HepG2 (cell line): ENCODE measurements around the gene SCARF1. TPM values are rescaled to one million over a fixed set of nuclear protein-coding genes. Genes with fewer than 3 reads are reported as not detected.
A peak's percentile ranks its signal among the peaks of the same experiment; 100 is the strongest.

Source experiments
- CSRNP2 ChIP-seq: sonication (generic); formaldehyde crosslinking; conservative IDR thresholded peaks from 2 replicates; pipeline ENCODE4 v1.8.0; 2022; ENCODE audit warnings: low read depth, missing genetic modification reagents
- GRHL1 ChIP-seq: sonication (generic); formaldehyde crosslinking; conservative IDR thresholded peaks from 2 replicates; pipeline ENCODE4 v1.8.0; 2022; ENCODE audit warnings: missing genetic modification reagents
- HHEX ChIP-seq: IDR thresholded peaks from 2 replicates; pipeline ENCODE4 v1.6.1; 2016; ENCODE audit warnings: control low read depth
- HMG20A ChIP-seq: IDR thresholded peaks from 2 replicates; pipeline ENCODE4 v1.6.1; 2016; ENCODE audit warnings: borderline replicate concordance
- HOXA3 ChIP-seq: sonication (generic); formaldehyde crosslinking; IDR thresholded peaks from 2 replicates; pipeline ENCODE4 v1.5.0; 2020; ENCODE audit warnings: missing genetic modification reagents
- LBX2 ChIP-seq: sonication (generic); formaldehyde crosslinking; IDR thresholded peaks from 2 replicates; pipeline ENCODE4 v1.5.0; 2020; ENCODE audit warnings: missing genetic modification reagents, mild to moderate bottlenecking, borderline replicate concordance
- LCORL ChIP-seq, 2 experiments: fragments of 450-650 bp in 1 of 2; sonication (generic) in 1 of 2; formaldehyde crosslinking in 1 of 2; IDR thresholded peaks; 2 replicates each; pipeline versions ENCODE4 v1.5.0 to v1.6.1; 2017 to 2020; ENCODE audit warnings: antibody characterized with exemption in 1 of 2, missing genetic modification reagents in 1 of 2
- PITX1 ChIP-seq: sonication (generic); formaldehyde crosslinking; IDR thresholded peaks from 2 replicates; pipeline ENCODE4 v1.5.1; 2020; ENCODE audit warnings: mild to moderate bottlenecking, missing genetic modification reagents
- SRSF4 ChIP-seq: fragments of 200-400 bp; formaldehyde crosslinking; IDR thresholded peaks from one replicate; pipeline ENCODE4 v1.6.1; 2018; ENCODE audit warnings: mild to moderate bottlenecking, low read depth, low read length, moderate library complexity; ENCODE audit not compliant: poor library complexity, severe bottlenecking
- TBL1XR1 ChIP-seq: fragments of 150-350 bp; IDR thresholded peaks from 2 replicates; pipeline ENCODE4 v1.6.1; 2014; ENCODE audit warnings: borderline replicate concordance, low read length; ENCODE audit not compliant: partially characterized antibody
- ZBTB37 ChIP-seq: sonication (generic); formaldehyde crosslinking; IDR thresholded peaks from 2 replicates; pipeline ENCODE4 v1.4.0; 2020; ENCODE audit warnings: mild to moderate bottlenecking, missing genetic modification reagents
- ZBTB7A ChIP-seq: sonication (generic); formaldehyde crosslinking; IDR thresholded peaks from 2 replicates; pipeline ENCODE4 v1.8.0; 2022; ENCODE audit warnings: mild to moderate bottlenecking, missing genetic modification reagents
- ZC3H13 ChIP-seq: sonication (generic); formaldehyde crosslinking; IDR thresholded peaks from 2 replicates; pipeline ENCODE4 v1.8.1; 2023; ENCODE audit warnings: mild to moderate bottlenecking, missing genetic modification reagents, moderate library complexity
- ZEB1 ChIP-seq: IDR thresholded peaks from 2 replicates; pipeline ENCODE4 v1.6.1; 2012; ENCODE audit warnings: mild to moderate bottlenecking, low read depth, inconsistent platforms; ENCODE audit not compliant: insufficient replicate concordance
- ZNF451 ChIP-seq: sonication (generic); formaldehyde crosslinking; IDR thresholded peaks from 2 replicates; pipeline ENCODE4 v1.5.0; 2020; ENCODE audit warnings: mild to moderate bottlenecking, missing genetic modification reagents
- ZNF503 ChIP-seq: sonication (generic); formaldehyde crosslinking; IDR thresholded peaks from 2 replicates; pipeline ENCODE4 v1.4.0; 2020; ENCODE audit warnings: missing genetic modification reagents
- ZNF550 ChIP-seq: sonication (generic); formaldehyde crosslinking; IDR thresholded peaks from 2 replicates; pipeline ENCODE4 v1.4.0; 2020; ENCODE audit warnings: mild to moderate bottlenecking, missing genetic modification reagents, borderline replicate concordance
- ZNF747 ChIP-seq: sonication (generic); formaldehyde crosslinking; IDR thresholded peaks from 2 replicates; pipeline ENCODE4 v1.8.1; 2023; ENCODE audit warnings: missing genetic modification reagents, mild to moderate bottlenecking, borderline replicate concordance
- ZSCAN20 ChIP-seq: sonication (generic); formaldehyde crosslinking; IDR thresholded peaks from 2 replicates; pipeline ENCODE4 v1.4.0; 2020; ENCODE audit warnings: missing genetic modification reagents, mild to moderate bottlenecking, borderline replicate concordance
- ZSCAN22 ChIP-seq: sonication (generic); formaldehyde crosslinking; IDR thresholded peaks from 2 replicates; pipeline ENCODE4 v1.4.0; 2020; ENCODE audit warnings: mild to moderate bottlenecking, missing genetic modification reagents
- polyA plus RNA-seq, 8 experiments: library from polyadenylated mRNA; depleted of rRNA in 3 of 8; stranded (reverse) in 7 of 8; unstranded in 1 of 8; fragments of >200 nt; fragmentation: Illumina TruSeq in 4 of 8; extraction: Trizol in 4 of 8; gene quantifications; 2 replicates each; pipeline versions ENCODE4 v1.2.1 to v1.2.3, GENCODE V29; 2011 to 2016; ENCODE audit warnings: low read depth in 4 of 8, missing spikeins in 1 of 8, mixed read lengths in 1 of 8; ENCODE audit not compliant: insufficient read depth in 1 of 8
- total RNA-seq, 5 experiments: library from RNA; depleted of rRNA; stranded (reverse); fragments of >200 nt; fragmentation: Illumina TruSeq; extraction: Trizol; gene quantifications; 2 replicates each; pipeline ENCODE4 v1.2.3, GENCODE V29; 2016; ENCODE audit warnings: low read depth in 1 of 5
- TF ChIP-seq, protein P1 (sequence below): sonication (generic); formaldehyde crosslinking; IDR thresholded peaks from 2 replicates; pipeline ENCODE4 v1.5.1; 2020; ENCODE audit warnings: missing genetic modification reagents, mild to moderate bottlenecking, borderline replicate concordance

The SCARF1 gene
- total and polyA plus RNA-seq, 2 of the 13 experiments (the other 11 are each of a cell fraction or from before 2014, with no cell fraction given) = 0.24 to 0.71 TPM

DNA sequence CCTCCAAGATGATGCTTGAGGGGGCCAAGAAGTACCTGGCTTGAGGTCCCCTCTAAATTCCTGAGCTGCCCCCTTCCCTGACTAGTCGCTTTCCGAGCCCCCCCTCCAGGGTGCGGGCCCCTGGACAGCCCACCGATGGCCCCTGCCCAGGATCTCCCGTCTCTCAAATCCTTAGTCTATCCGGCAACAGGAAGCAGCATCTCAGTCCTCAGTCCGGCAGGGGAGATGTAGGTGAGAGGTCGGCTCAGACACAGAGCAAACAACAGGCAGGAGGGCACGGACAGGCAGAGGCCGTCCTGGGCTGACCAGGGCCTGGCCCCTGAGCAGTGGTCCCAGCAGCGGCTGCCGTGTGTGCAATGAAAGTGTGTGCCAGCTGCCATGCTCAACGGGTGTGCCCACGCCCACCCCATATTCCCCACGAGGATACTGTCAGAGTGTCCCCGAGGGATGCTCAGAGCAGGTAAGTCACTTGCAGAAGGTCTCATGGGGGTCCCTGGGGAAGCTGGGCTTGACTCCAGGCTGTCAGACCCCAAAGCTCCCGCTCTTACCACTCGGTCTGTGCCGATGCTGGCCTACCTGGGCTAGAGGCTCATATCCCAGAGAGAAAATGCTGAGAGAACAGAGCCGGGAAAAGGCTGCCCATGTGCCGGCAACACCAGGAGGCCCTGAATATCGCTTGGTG, 24.1 kb downstream of the SCARF1 start (continued):
- TF ChIP-seq SRSF4 (no peak), ZEB1 (no peak), ZNF747 (no peak), GRHL1 (CRISPR knock-in tag) (no peak), HHEX (CRISPR knock-in tag) (no peak), ZBTB7A (peak; percentile 80; the same call in 1 of the 2 replicates), PITX1 (CRISPR knock-in tag) (no peak), HOXA3 (peak; percentile 47; the same call in 1 of the 2 replicates), ZNF503 (CRISPR knock-in tag) (no peak), LBX2 (CRISPR knock-in tag) (no peak), ZBTB37 (CRISPR knock-in tag) (no peak), ZC3H13 (no peak), CSRNP2 (no peak), TBL1XR1 (no peak), ZNF550 (CRISPR knock-in tag) (no peak), LCORL (IDR thresholded peaks at IDR 0.05) (no peak), LCORL (CRISPR knock-in tag; IDR thresholded peaks at IDR 0.05) (peak; percentile 75; the same call in 1 of the 2 replicates), ZSCAN20 (CRISPR knock-in tag) (no peak), ZNF451 (no peak), ZSCAN22 (CRISPR knock-in tag) (no peak), HMG20A (no peak)
- TF ChIP-seq, protein P1, sequence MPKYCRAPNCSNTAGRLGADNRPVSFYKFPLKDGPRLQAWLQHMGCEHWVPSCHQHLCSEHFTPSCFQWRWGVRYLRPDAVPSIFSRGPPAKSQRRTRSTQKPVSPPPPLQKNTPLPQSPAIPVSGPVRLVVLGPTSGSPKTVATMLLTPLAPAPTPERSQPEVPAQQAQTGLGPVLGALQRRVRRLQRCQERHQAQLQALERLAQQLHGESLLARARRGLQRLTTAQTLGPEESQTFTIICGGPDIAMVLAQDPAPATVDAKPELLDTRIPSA (CRISPR knock-in tag) = no peak
